HepG2 (cell line): ENCODE results near the gene STRN3. TPM values are rescaled to one million over a fixed set of nuclear protein-coding genes. Genes with fewer than 3 reads are reported as not detected.
A peak's percentile ranks its signal among the peaks of the same experiment; 100 is the strongest.

Source experiments
- CENPT ChIP-seq: sonication (generic); formaldehyde crosslinking; IDR thresholded peaks from 2 replicates; pipeline ENCODE4 v1.8.0; 2022; ENCODE audit warnings: low read depth, mild to moderate bottlenecking, moderate library complexity, missing genetic modification reagents
- EP300 ChIP-seq, 3 experiments: sonication (generic) in 1 of 3; formaldehyde crosslinking in 1 of 3; IDR thresholded peaks; 2 replicates each; pipeline versions ENCODE4 v1.5.1 to v1.6.1; 2011 to 2020; ENCODE audit warnings: low read depth in 2 of 3, low read length in 2 of 3, borderline replicate concordance in 1 of 3, improper control_type of control experiment in 1 of 3, mild to moderate bottlenecking in 1 of 3, missing genetic modification reagents in 1 of 3, moderate library complexity in 1 of 3
- ETV6 ChIP-seq: sonication (generic); formaldehyde crosslinking; conservative IDR thresholded peaks from 2 replicates; pipeline ENCODE4 v1.4.0; 2020; ENCODE audit warnings: missing genetic modification reagents
- EZH2 ChIP-seq: conservative IDR thresholded peaks from 2 replicates; pipeline ENCODE4 v1.6.1; 2012; ENCODE audit warnings: mild to moderate bottlenecking, low read depth, low read length, moderate library complexity
- FOXK1 ChIP-seq: sonication (generic); formaldehyde crosslinking; IDR thresholded peaks from 2 replicates; pipeline ENCODE4 v1.4.0; 2020; ENCODE audit warnings: low read depth, missing genetic modification reagents, borderline replicate concordance
- HOMEZ ChIP-seq: IDR thresholded peaks from 2 replicates; pipeline ENCODE4 v1.6.1; 2016; ENCODE audit warnings: low read depth
- SNRNP70 ChIP-seq: fragments of 200-400 bp; formaldehyde crosslinking; IDR thresholded peaks from 2 replicates; pipeline ENCODE4 v1.6.1; 2017; ENCODE audit warnings: mild to moderate bottlenecking, low read depth, low read length, moderate library complexity
- ZC3H4 ChIP-seq: sonication (generic); formaldehyde crosslinking; IDR thresholded peaks from 2 replicates; pipeline ENCODE4 v1.4.0; 2020; ENCODE audit warnings: missing genetic modification reagents, borderline replicate concordance
- ZNF12 ChIP-seq: sonication (generic); formaldehyde crosslinking; IDR thresholded peaks from 2 replicates; pipeline ENCODE4 v1.5.0; 2020; ENCODE audit warnings: missing genetic modification reagents
- ZNF253 ChIP-seq: sonication (generic); formaldehyde crosslinking; IDR thresholded peaks from 2 replicates; pipeline ENCODE4 v1.8.0; 2022; ENCODE audit warnings: mild to moderate bottlenecking, missing genetic modification reagents, borderline replicate concordance
- ZNF282 ChIP-seq: fragments of 450-650 bp; IDR thresholded peaks from 2 replicates; pipeline ENCODE4 v1.6.1; 2018; ENCODE audit not compliant: partially characterized antibody
- ZNF546 ChIP-seq: sonication (generic); formaldehyde crosslinking; conservative IDR thresholded peaks from 2 replicates; pipeline ENCODE4 v1.8.1; 2023; ENCODE audit warnings: mild to moderate bottlenecking, missing genetic modification reagents
- polyA plus RNA-seq, 8 experiments: library from polyadenylated mRNA; depleted of rRNA in 3 of 8; stranded (reverse) in 7 of 8; unstranded in 1 of 8; fragments of >200 nt; fragmentation: Illumina TruSeq in 4 of 8; extraction: Trizol in 4 of 8; gene quantifications; 2 replicates each; pipeline versions ENCODE4 v1.2.1 to v1.2.3, GENCODE V29; 2011 to 2016; ENCODE audit warnings: low read depth in 4 of 8, missing spikeins in 1 of 8, mixed read lengths in 1 of 8; ENCODE audit not compliant: insufficient read depth in 1 of 8
- total RNA-seq, 5 experiments: library from RNA; depleted of rRNA; stranded (reverse); fragments of >200 nt; fragmentation: Illumina TruSeq; extraction: Trizol; gene quantifications; 2 replicates each; pipeline ENCODE4 v1.2.3, GENCODE V29; 2016; ENCODE audit warnings: low read depth in 1 of 5
- TF ChIP-seq, protein P1 (sequence below): sonication (generic); formaldehyde crosslinking; IDR thresholded peaks from 2 replicates; pipeline ENCODE4 v1.5.0; 2020; ENCODE audit warnings: missing genetic modification reagents
- TF ChIP-seq, protein P2 (sequence below): sonication (generic); formaldehyde crosslinking; IDR thresholded peaks from 2 replicates; pipeline ENCODE4 v1.5.0; 2020; ENCODE audit warnings: missing genetic modification reagents, mild to moderate bottlenecking, borderline replicate concordance
- TF ChIP-seq, protein P3 (sequence below): sonication (generic); formaldehyde crosslinking; IDR thresholded peaks from 2 replicates; pipeline ENCODE4 v1.9.0; 2021; ENCODE audit warnings: mild to moderate bottlenecking, missing genetic modification reagents

Gene STRN3
- total and polyA plus RNA-seq, 2 of the 13 experiments (the other 11 are each of a cell fraction or from before 2014, with no cell fraction given): 49.4 to 123 TPM

GRCh38 chr14:30903285-30904124 is 122.7 kb downstream of the STRN3 start (continued):
- TF ChIP-seq, protein P1, sequence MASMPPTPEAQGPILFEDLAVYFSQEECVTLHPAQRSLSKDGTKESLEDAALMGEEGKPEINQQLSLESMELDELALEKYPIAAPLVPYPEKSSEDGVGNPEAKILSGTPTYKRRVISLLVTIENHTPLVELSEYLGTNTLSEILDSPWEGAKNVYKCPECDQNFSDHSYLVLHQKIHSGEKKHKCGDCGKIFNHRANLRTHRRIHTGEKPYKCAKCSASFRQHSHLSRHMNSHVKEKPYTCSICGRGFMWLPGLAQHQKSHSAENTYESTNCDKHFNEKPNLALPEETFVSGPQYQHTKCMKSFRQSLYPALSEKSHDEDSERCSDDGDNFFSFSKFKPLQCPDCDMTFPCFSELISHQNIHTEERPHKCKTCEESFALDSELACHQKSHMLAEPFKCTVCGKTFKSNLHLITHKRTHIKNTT: no peak
- TF ChIP-seq EZH2 (no peak), ZC3H4 (CRISPR knock-in tag) (no peak), SNRNP70 (no peak), HOMEZ (peak; percentile 81; the same call in 1 of the 2 replicates), ZNF282 (no peak), ZNF546 (no peak), CENPT (CRISPR knock-in tag) (no peak), EP300 (IDR thresholded peaks at IDR 0.05; ENCODE audit: low read depth in 2 of 2, low read length in 2 of 2) (peak in 1 of 2 experiments; percentile 24; a peak in 1 of 4 replicates), EP300 (CRISPR knock-in tag; IDR thresholded peaks at IDR 0.05; ENCODE audit: borderline replicate concordance) (no peak), FOXK1 (CRISPR knock-in tag) (peak; percentile 34; the same call in 1 of the 2 replicates), ZNF253 (CRISPR knock-in tag) (no peak), ZNF12 (no peak), ETV6 (no peak)
- TF ChIP-seq, protein P2, sequence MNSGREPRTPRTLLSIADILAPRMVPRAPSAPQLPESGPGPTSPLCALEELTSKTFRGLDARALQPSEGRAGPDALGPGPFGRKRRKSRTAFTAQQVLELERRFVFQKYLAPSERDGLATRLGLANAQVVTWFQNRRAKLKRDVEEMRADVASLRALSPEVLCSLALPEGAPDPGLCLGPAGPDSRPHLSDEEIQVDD (CRISPR knock-in tag): no peak
- TF ChIP-seq, protein P3, sequence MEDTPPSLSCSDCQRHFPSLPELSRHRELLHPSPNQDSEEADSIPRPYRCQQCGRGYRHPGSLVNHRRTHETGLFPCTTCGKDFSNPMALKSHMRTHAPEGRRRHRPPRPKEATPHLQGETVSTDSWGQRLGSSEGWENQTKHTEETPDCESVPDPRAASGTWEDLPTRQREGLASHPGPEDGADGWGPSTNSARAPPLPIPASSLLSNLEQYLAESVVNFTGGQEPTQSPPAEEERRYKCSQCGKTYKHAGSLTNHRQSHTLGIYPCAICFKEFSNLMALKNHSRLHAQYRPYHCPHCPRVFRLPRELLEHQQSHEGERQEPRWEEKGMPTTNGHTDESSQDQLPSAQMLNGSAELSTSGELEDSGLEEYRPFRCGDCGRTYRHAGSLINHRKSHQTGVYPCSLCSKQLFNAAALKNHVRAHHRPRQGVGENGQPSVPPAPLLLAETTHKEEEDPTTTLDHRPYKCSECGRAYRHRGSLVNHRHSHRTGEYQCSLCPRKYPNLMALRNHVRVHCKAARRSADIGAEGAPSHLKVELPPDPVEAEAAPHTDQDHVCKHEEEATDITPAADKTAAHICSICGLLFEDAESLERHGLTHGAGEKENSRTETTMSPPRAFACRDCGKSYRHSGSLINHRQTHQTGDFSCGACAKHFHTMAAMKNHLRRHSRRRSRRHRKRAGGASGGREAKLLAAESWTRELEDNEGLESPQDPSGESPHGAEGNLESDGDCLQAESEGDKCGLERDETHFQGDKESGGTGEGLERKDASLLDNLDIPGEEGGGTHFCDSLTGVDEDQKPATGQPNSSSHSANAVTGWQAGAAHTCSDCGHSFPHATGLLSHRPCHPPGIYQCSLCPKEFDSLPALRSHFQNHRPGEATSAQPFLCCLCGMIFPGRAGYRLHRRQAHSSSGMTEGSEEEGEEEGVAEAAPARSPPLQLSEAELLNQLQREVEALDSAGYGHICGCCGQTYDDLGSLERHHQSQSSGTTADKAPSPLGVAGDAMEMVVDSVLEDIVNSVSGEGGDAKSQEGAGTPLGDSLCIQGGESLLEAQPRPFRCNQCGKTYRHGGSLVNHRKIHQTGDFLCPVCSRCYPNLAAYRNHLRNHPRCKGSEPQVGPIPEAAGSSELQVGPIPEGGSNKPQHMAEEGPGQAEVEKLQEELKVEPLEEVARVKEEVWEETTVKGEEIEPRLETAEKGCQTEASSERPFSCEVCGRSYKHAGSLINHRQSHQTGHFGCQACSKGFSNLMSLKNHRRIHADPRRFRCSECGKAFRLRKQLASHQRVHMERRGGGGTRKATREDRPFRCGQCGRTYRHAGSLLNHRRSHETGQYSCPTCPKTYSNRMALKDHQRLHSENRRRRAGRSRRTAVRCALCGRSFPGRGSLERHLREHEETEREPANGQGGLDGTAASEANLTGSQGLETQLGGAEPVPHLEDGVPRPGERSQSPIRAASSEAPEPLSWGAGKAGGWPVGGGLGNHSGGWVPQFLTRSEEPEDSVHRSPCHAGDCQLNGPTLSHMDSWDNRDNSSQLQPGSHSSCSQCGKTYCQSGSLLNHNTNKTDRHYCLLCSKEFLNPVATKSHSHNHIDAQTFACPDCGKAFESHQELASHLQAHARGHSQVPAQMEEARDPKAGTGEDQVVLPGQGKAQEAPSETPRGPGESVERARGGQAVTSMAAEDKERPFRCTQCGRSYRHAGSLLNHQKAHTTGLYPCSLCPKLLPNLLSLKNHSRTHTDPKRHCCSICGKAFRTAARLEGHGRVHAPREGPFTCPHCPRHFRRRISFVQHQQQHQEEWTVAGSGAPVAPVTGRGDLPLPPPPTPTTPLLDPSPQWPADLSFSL (CRISPR knock-in tag): no peak
